HG03159 (cell line): ENCODE data around the gene ARHGAP30.

Source experiments
- ATAC-seq: cut with Tn5 transposase; IDR thresholded peaks from one replicate; pipeline ENCODE4 v1.9.1; 2021; ENCODE audit warnings: mild to moderate bottlenecking, moderate library complexity; ENCODE audit not compliant: unreplicated experiment

Gene ARHGAP30

DNA sequence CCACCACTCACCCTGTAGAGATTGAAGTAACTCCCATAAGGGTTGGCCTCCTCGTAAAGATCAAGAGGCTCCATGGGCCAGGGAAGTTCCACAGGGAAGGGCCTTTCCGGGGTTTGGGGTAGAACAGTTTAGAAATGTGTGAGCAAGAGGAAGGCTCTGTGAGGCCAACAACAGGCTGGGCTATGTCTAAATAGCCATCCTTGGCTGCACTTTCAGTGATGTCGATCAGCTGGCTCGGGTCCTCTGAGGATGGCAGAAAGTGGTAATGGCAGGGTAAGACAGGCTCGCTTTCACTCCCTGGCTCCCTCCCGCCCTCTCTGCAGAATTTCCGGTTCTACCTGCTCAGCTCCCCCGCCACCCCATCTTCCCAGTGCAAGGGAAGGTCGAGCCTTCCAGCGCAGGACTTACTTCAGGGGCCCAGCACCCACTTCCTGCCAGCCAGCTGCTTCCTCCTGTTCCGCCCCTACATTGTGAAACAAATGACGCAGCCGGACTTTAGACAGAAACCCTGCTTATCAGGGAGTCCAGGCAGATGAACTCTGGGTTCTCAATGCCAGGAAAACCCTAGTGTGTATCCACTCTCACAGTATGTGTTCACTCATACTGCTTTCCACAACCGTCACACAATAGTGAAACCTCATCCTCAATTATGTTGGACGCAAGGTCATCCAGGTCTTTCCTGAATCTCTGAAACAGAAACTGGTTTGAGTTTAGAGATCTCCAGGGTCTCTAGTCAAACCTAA lies 56.0 kb downstream of the ARHGAP30 start:
- peak; percentile 82 for ATAC-seq

- ATAC-seq: no peak
Observed at GRCh38 chr1:161013131-161013487, 56.6 kb downstream of the ARHGAP30 start.

DNA sequence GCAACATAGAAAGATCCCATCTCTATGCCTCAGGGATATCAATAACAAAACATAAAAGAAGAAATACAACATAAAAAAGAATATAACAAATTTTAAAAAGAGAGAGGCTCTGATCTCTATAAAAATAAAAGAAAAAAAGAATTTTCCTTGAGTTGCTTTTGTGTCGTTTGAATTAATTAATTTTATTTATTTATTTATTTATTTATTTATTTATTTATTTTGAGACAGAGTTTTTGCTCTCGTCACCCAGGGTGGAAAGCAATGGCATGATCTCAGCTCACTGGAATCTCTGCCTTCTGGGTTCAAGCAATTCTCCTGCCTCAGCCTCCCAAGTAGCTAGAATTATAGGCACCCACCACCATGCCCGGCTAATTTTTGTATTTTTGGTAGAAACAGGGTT lies 57.3 kb downstream of the ARHGAP30 start:
- no peak for ATAC-seq

DNA sequence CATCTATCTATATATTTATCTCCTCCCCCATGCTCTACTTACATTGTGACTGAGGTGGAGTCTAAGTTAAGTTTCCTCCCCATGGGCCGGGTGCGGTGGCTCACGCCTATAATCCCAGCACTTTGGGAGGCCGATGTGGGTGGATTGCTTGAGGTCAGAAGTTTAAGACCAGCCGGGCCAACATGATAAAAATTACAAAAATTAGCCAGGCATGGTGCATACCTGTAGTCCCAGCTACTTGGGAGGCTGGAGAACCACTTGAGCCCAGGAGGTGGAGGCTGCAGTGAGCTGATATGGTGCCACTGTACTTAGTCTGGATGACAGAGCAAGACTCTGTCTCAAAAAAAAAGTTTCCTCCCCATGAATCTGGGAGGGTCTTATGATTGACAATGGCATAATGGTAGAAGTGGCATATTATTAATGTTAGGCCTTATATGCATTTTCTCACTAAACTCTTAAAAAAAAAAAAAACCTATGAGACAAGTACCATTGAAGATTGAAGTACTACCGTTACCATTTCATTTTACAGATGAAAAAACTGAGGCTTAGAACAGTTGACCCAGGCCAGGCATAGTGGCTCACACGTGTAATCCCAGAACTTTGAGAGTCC lies 60.0 kb downstream of the ARHGAP30 start:
- no peak for ATAC-seq

- no peak for ATAC-seq
Observed at GRCh38 chr1:161008869-161009510, 60.7 kb downstream of the ARHGAP30 start.

- no peak for ATAC-seq
Observed at GRCh38 chr1:161007369-161007768, 62.3 kb downstream of the ARHGAP30 start.

GRCh38 chr1:161006563-161006962 lies 63.1 kb downstream of the ARHGAP30 start:
- ATAC-seq: no peak

DNA sequence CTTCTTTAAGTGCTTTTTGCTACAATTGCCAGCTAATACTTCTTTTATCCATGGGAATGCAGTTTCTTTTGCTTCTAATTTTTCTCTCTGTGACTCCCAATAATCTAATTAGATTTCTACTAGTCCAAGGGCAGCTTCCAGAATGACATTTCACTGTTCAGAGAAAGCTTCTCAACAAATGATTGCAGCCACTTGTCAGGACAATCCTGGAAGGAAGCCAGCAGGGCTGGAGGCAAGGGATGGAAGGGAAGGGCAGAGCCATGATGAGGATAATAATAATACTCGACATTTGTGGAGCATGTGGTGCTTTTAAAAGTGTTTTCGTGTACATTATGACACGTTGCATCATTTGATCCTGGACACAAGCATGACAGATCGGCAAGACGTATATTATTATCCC lies 68.2 kb downstream of the ARHGAP30 start:
- no peak for ATAC-seq

- ATAC-seq: no peak
Observed at GRCh38 chr1:161000736-161001480, 68.8 kb downstream of the ARHGAP30 start.

DNA sequence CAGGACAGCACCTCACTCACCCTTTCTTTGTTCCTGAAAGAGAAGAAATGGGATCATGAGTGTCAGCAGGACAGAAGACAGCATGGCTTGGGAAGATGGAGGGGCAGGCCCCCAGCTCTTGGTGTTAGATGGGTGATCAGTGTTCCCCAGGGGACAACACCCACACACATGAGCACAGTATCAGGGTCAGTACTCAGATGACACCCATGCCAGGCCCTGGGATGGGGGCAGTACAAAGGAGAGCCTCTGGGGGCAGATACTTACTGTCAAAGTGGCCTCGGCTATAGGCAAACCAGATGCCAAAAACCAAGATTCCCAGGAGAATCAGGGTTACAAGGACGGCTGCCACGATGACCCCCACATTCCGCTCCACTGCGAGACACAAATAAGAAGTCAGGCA lies 70.3 kb downstream of the ARHGAP30 start:
- ATAC-seq: no peak

GRCh38 chr1:160997323-160998038 lies 72.2 kb downstream of the ARHGAP30 start:
- no peak for ATAC-seq
